EH (cell line): ENCODE results near the gene APMAP.

ENCODE experiments used
- DNase-seq: peaks from one replicate; pipeline ENCODE4 v3.0.0-alpha.2; 2015; ENCODE audit warnings: low read depth

The APMAP gene, protein sequence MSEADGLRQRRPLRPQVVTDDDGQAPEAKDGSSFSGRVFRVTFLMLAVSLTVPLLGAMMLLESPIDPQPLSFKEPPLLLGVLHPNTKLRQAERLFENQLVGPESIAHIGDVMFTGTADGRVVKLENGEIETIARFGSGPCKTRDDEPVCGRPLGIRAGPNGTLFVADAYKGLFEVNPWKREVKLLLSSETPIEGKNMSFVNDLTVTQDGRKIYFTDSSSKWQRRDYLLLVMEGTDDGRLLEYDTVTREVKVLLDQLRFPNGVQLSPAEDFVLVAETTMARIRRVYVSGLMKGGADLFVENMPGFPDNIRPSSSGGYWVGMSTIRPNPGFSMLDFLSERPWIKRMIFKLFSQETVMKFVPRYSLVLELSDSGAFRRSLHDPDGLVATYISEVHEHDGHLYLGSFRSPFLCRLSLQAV

DNA sequence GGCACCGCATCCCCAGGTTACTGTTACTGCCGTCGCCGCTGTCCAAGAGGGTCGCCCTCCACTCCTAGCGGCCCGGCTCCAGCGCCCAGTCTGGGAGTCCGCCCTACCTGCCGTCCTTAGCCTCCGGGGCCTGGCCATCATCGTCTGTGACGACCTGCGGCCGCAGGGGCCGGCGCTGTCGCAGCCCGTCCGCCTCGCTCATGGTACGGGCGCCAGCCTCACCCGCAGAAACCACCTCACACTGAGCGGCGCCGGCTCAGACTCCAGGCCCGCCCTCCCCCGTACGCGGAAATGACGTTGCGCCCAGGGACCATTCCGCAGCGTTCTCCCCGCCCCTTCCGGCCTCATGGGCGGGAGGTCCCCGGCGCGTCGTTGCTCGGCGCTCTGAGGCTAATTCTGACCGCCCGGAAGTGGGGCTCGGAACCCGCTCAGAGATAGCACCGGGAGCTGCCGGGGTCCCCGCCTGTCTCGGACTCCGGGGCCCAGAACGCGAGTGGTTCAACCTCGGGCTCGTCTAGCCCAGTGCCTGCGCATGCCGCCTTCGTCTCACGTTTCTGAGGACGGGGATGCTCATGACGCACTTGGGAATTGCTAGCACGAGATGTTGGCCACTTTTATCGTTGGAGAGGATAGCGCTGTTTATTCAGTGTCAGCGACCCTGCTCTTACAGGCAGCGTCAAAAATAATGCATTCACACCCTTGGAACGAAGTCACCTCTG lies at the start of gene APMAP:
APMAP (minus strand) TSS at position 265 of the 719 bp plus-strand sequence; CDS start at position 202, 63 bp downstream.
- DNase-seq: peak; percentile 92

DNA sequence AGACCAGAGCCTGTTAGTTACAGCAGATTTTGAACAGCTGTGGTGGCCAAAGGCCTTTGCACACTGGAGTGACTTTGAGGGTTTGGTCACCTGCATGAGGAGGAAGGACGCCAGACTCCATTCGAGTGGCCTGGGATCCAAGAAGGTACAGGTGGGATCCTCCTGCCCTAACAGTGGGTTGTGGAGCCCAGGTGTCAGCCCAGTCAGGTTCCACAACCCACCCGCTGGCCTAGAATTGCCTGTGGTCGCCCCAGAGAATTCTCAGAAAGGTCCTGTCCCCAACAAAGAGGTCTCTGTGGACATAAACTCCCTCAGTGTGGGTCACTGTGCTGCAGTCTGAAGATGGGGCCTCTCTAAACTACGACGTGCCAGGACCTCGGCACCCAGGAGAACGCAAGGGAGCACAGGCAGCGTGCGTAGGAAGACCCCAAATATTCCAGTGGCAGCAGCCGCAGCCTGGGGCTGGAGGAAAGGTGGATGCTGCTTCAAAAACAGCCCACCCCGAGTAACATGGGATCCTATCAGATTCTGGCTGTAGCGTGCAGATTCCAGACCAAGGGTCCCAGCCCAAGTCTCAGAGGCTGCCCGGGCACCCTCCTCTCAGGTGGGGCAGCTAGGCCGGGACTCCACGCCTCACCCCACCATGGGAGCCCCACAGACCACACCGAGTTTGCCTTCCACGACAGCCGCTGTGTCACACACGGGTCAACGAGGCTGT lies 49.4 kb upstream of the APMAP start:
- no peak for DNase-seq

DNA sequence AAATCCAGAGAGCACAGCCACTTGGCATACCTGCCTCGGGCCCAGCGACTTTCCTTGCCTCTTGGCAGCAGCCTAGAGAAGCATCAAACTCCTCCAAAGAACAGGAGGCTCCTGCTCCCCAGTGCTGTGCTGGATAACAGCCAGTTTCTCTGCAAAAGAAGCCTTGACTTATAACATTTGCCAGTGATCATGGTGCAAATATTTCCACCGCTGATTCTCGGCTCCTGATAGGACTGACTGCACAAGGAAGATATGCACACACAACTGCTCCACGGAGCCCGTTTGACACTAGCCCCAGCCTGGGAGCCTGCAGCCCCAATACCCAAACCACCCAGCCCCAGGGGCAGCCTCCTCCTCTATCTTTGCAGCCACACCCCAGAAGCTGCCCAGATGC lies 47.9 kb upstream of the APMAP start:
- DNase-seq: peak; percentile 75

DNA sequence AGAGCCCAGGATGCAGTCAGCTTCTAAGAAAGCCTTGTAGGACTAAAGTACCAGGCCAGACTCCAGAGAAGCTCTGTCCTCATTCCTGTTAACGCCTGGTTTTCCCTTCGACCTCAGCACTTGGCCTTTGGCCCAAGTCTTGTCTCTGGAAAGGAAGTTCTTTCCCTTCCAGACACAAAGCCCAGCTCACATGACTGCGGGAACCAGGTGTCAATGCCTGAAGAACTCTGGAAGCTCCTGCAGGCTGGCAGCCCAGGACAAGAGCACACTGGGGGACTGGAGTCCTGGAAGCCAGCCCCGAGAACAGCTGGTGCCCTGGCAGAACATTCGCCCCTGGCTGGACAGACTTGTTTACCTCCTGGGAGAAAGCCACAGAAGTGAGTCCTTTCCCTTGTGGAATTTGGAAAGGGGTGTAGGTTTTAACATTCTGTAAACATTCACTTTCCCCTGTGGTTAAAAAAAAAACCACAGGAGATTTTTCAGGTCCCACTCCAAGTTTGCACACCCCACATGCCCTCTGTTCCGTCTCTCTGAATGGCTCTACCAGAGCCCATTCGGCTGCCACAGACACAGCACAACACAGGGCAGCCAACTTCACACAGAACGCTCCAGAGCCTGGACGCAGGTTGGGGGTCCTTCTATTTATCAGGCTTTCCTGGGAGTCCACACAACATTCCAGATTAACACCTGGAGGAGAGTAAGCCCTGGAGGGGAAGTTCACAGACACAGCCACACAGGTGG lies 47.3 kb upstream of the APMAP start:
- peak; percentile 54 for DNase-seq

DNA sequence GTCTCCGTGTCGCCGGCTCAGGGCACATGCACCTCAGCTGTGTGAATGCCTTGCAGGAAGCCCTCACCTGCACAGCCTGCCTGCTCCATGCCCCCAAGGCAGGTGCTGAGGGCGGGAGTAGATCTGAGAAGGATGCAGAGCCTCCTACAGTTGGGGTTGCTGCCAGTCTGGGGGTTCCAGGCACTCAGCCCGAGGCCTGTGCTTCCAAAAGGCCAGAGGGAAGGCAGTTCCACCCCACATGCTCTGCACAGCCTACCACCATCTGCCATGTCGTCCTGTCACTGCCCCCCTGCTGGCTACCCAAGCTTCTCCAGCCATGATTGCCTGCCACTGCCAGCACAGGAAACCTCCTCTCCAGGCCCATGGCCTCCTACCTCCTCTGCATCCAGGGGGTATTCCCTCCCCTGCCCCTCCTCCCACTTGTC lies 46.1 kb upstream of the APMAP start:
- no peak for DNase-seq

DNA sequence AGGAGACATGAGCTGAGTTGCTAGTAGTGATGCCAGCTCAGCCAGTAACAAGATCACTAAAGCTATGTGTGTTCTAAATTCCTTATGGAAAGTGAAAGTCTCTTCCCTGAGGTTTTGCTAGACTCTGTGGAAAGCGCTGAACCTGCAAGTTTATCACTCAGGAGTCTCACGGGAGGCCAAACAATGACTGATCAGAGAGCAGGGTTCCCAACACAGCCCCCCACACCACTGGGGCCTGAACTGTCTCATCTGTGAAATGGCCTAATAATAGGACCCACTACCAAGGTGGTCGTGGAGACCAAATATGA lies 45.5 kb upstream of the APMAP start:
- DNase-seq: no peak

DNA sequence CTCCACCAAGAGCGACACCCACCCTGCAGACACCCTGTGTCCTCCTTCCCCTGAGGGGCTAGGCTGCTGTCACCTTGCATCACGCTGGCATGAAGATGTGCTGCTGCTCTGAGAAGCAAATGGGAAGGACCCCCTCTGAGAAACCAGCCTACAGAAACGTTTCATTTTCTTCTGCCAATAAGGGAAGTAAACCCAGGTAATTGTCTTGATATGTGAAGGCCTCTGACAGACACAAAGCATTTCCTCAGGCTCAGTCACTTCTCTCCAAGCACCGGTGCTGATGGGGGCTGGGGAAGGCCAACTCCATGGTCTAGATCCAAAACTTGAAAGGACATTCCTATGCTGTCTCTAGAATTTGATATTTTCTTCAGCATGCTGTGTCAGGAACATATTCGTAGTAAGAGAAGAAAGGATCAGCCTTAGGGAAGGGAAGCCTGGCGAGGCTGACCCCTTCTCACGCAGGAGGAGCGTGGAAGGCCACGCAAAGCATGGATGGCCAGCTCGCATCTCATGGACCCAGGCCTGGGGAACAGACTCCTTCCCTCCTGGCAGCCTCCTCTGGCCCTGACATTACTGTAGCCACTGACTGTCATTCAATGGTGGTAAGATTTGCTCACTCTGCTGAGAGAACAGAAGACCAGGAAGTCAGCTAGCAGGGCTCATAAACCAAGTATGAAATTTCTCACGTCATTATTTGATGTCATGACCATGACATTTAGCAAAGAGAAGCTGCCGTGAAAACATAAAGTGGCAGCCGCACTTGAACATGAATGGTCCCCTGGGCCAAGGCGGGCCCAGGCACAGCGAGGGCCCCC lies 44.9 kb upstream of the APMAP start:
- DNase-seq: no peak

DNA sequence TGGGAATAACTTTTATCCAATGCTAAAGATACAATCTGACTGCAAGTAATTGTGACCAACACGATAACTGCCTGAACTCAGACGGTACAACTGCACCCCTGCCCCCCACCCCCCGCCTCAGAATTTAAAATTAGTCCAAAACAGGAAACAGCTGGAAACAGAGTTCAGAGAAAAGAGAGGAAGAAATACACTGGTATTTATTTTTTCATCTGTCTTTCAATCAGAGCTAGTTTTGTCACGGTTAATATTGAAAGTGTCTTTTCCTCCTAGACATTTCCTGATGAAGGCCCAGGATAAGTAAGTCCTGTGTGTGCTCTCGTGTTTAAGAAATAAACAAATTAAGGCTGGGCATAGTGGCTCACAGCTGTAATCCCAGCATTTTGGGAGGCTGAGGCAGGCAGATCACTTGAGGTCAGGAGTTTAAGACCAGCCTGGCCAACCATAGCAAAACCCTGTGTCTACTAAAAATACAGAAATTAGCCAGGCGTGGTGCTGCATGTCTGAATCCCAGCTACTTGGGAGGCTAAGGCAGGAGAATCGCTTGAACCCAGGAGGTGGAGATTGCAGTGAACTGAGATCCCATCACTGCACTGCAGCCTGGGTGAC lies 43.9 kb upstream of the APMAP start:
- no peak for DNase-seq

DNA sequence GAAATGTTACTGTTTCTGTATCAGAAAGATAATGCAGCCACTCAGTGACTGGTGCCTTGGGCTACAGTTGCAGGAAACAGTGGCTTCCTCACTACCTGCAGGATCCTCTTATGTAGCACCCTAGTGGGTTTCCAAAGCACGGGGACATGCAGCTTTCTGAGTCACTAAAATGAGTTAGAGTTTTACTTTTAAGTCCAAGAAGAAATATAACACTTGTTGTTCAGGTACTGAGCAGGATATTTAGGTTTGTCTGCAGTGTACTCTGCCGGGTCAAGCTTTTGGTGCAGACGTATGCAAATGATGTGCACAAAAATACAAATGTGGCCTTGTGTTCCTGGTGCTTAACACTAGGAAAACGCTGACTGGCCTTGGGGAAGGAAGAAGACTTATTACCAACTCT lies 43.4 kb upstream of the APMAP start:
- DNase-seq: no peak

DNA sequence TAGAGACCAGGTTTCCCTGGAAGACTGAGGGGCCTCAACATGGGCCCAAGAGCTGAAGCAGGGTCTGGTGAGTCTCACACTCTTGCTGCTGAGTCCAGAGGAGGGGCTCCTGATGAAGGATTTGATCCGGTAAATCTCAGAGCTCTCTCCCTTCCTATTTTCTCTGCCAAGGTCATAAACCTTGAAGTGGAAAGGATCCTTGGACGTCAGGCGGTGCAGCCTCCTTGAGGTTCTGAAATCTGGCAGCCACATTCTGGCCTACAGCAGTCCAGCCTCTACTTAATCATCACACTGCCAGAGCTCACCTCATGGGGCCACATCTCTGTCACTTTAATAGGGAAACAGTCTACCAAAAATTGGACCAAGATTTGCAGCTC lies 41.4 kb upstream of the APMAP start:
- no peak for DNase-seq

DNA sequence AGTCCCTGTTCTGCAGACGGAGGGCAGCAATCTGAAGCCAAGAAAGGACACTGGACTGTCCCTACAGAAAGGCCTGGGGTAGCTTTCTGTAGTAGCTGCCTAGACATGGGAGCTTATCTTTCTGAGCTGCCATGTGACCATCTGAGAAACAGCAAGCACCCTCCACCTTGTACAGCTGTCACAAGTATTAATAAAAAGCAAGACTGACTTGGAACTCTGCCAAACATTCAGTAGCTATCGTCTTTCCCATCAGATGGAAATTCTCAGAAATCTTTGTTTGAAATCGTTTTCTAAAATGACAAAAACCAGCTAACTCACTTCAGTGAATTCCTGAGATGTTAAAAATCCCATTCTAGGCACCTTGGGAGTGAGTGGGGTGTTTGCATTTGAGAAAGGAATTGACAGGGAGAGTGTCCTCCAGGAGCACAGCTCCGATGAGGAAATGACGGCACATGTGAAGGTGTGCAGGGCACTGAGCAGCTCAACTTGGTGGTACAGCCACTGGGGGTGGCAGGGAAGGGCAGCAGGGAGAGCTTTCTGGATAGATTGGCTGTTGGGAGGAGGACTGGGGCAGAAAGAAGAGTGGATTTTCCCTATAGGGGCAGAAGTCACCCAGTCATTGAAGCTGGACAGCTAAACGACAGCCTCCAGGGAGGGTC lies 40.8 kb upstream of the APMAP start:
- DNase-seq: no peak

DNA sequence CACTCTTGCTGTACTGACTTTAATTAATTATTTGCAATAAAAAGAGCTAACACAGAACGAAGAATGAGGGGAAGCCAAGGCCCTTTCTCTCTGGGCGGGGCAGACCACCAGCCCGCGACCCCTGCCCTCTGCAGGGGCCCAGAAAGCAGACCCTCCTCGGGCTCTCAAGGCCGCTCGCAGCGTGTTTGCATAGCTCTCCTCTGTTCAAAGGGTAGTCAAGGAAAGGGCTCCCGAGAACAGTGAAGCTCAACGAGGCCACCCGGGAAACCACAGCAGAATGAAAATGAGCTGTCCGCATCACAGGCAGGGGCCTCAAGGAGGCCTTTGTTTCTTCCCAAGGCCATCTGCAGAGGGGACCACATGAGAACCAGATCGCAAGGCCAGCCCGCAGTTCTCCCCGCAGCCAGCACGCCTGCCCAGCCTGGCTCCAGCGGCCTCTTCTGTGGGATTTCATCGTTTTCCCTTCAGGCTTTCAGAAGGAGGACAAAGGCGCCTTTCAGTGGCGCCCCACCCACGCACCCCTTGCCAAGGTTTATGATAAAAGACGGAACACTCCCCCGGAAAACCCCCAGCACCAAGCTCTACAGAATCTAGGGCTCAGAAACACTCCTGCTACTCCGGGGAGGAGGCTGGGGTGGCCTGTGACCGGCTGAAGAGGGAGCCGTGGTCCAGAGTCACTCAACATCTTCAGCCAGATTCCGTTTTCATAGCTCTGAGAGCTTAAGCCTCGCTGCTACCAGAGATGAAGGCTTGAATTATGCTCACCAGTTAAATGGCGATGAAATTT lies 40.1 kb upstream of the APMAP start:
- no peak for DNase-seq

DNA sequence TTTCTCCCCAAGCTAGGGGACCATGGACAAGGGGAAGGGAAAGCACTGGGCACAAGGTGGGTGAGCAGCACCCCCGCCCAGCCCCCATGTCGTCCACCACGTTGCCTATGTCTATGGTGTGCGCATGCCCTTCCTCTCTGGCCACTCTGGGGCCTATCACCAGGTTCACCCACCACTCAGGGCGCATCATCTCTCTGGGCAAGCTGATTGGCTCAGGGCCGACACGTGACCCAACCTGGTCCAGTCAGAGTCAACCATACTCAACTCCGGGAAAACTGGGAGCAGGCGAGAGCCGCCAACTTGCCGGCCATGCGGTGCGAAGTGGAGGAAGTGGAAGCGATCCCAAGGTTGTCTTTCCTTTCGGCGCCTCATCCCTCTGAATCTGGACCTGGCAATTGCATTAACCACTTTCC lies 39.5 kb upstream of the APMAP start:
- DNase-seq: no peak

DNA sequence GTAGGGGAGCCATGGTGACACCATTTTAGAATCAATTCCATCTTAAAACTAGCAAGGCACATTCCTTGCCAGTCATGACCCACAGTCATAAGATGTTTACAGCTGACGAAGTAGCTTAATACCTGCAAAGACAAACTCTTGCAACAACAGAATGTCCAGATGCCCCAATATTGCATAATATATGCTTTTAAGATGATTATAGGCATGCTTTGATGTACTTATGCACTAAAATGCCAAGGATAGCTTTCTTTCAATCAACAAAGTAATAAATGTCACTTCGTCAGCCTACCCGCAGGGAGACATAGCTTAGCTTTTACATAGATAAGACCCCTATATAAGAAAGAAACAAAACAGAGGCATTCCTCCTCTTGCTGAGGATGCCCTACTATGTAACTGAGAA lies 38.7 kb upstream of the APMAP start:
- DNase-seq: no peak

DNA sequence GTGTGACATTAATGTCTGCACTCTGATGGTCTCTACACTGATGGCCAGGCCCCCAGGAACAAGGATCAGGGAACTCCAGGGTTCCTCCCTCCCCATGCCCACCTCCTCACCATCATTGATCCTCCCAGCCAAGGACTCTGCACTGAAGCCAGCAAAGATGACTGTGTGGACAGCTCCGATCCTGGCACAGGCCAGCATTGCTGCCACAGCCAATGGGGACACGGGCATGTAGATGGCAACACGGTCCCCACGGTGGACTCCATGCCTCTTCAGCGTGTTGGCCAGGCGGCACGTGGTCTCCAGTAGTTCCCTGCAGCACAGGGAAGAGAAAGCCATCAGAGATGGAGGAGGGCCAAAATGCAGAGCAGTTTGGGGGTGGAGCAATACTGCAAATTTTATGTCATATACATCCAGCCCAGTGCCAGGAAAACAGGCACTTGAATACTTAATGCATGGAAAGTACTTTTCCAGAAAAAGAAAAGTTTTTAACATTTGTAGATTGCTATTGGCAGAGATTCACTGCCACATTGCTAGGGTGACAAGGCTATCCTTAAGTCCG lies 38.2 kb upstream of the APMAP start:
- no peak for DNase-seq

DNA sequence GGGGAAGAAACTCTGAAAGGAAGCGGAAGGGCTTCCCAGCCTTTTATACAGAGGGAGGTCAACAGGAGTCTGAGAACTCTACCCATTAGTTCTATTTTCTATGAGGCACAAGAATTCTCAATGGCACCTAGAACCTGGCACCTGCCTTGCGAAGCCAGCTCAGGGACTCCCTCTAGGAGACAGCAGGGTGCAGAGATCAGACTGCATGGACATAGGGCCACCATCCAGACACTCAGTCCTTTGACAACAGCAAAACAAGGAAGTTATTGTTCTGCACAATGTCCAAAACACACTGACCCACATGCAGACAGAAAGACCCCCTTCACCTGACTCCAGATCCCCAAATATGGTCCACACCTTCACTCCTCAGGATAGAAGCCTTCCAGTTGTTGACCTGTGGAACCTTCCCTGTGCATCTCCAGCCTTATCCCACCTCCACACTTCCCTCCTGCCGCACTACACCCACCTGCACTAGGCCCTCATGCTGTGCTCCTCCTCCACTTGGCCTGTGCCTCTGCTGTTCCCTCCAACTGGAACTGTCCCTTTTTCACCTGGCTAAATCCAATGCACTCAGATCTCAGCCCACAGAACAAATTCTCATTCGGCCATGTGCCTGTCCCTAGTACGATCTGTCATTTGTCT lies 37.6 kb upstream of the APMAP start:
- no peak for DNase-seq

DNA sequence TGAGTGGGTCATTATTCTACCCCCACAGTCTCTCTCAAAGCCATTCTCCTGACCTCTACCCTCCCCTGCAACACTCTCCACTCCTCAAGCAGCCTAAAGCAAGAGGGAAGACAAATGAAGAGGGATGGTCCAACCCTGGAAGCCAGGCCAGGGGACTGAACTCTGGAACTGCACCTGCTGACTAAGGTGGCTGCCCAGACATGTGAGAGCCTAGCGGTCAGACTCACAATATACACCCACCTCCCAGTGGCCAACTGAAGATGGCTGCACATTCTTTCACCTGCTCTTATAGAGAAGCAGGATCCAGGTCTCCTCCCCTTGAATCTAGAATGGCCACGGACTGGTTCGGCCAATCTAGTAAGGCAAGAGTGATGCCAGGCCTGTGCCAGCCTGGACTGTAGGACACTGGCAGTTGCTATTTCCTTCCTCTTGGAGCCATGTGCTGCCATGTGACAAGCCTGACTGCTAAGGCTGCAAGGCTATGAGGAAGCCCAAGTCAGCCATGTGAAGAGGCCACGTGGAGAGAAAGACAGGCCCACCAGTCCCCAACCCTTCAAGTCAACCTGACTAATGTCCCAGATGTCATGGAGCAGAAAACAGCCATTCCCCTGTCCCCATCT lies 33.5 kb upstream of the APMAP start:
- no peak for DNase-seq

DNA sequence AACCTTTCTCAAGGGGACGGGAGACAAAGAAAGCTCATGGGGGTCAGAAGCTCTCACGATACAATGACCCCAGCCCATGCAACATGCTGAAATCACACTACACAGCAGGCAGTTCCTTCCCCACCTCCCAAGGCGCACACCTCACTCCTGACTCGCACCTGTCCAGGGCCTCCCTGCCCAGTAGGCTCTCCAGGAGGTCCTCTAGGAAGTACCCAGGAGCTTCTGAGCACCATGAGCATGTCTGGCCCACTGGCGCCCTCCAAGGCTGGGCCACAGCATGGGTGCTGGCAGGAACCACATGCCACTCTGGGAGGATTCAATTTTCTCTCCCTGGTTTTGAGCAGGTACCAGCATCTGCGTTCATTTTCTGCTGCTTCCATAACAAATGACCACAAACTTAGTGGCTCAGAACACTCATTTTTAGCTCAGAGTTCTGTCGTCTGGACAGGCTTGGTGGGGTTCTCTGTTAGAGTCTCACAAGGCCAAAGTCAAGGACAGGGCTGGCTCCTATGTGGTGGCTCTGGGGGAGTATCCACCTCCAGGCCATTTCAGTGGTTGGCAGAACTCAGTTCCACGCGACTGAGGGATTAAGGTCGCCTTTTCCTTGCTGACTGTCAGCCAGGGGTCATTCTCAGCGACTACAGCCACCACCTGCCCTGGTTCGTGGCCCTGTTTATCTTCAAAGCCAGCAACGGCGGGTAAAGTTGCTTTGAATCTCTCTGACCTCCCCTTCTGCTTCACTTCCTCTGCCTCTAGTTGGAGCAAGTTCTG lies 32.7 kb upstream of the APMAP start:
- DNase-seq: no peak
